DMS153 treated with DMSO at 0.1 percent for 48 hours (cell line): ENCODE measurements around the gene PCDHB9.
"Not testable (repeated sequence)": the region's sequence is repeated elsewhere in the genome, so short reads cannot be mapped to it uniquely, and the experiment has no call there.

Experiments used
- DNase-seq: peaks from one replicate; lab custom pipeline; 2025; ENCODE audit not compliant: unreplicated experiment; lab: John Stamatoyannopoulos, UW

Gene PCDHB9

GRCh38 chr5:141234109-141234667 lies 47.2 kb downstream of the PCDHB9 start:
- DNase-seq: no peak

- not testable (repeated sequence) for DNase-seq
Observed at GRCh38 chr5:141235922-141236321, 49.0 kb downstream of the PCDHB9 start.

GRCh38 chr5:141236516-141237313 lies 49.8 kb downstream of the PCDHB9 start:
- DNase-seq: no peak
